HCT116 (cell line): Measurements from ENCODE around the gene POU3F1. TPM values are rescaled to one million over a fixed set of nuclear protein-coding genes. Genes with fewer than 3 reads are reported as not detected.

ENCODE experiments used
- ATAC-seq: fragments of 200-7000 bp; cut with Tn5 transposase; 2 replicates; pipeline ENCODE4 v1.9.1; 2020; ENCODE audit warnings: mild to moderate bottlenecking, moderate library complexity
- BruUV-seq: library from RNA; stranded (reverse); fragments of 400-500 nt; replicated peaks from 2 replicates; lab custom pipeline; 2021; lab: Mats Ljungman, UMichigan
- CTCF ChIA-PET: fragments of 300-600 bp; sonication (Branson Sonifier 250); formaldehyde crosslinking; loops from one replicate; lab custom pipeline; 2021; ENCODE audit warnings: antibody characterized with exemption; lab: Charles Lee
- POLR2A ChIA-PET: fragments of 300-600, 350-600 bp; sonication (Branson Sonifier 250); formaldehyde crosslinking; loops from one replicate; lab custom pipeline; 2021; ENCODE audit warnings: antibody characterized with exemption; lab: Charles Lee
- RAD21 ChIA-PET, 2 experiments: fragments of 300-600 bp; sonication (Branson Sonifier 250); formaldehyde crosslinking; loops; one replicate each; lab custom pipeline; 2023; ENCODE audit warnings: low total read pairs in 2 of 2; ENCODE audit not compliant: uncharacterized antibody in 2 of 2, unreplicated experiment in 2 of 2, low non-redundant PET in 1 of 2; lab: Charles Lee
- DNase-seq: peaks from one replicate; pipeline ENCODE4 v3.0.0-alpha.2; 2010; ENCODE audit warnings: low read depth, low spot score
- H2AFZ ChIP-seq: fragments of 200-600 bp; shearing (Covaris generic), sonication (generic); 2 replicates; pipeline ENCODE4 v1.6.1; 2017; ENCODE audit warnings: low read depth, mixed run types, mixed read lengths, antibody characterized with exemption, low read length; ENCODE audit not compliant: poor library complexity, severe bottlenecking
- H3K27ac ChIP-seq: 2 replicates; pipeline ENCODE4 v1.5.1; 2012; ENCODE audit warnings: low read depth, low read length
- H3K27me3 ChIP-seq: fragments of 200-600 bp; sonication (generic); 2 replicates; pipeline ENCODE4 v1.6.1; 2016; ENCODE audit warnings: mixed run types, low read length, mixed read lengths; ENCODE audit not compliant: insufficient read depth
- H3K36me3 ChIP-seq, 2 experiments: fragments of 200-500 bp in 1 of 2; fragments of 200-600 bp in 1 of 2; sonication (Bioruptor generic) in 1 of 2; sonication (generic) in 1 of 2; 2 replicates each; pipeline versions ENCODE4 v1.5.1 to v1.6.1; 2014 to 2016; ENCODE audit warnings: low read length in 2 of 2, inconsistent platforms in 1 of 2, mixed read lengths in 1 of 2, mixed run types in 1 of 2; ENCODE audit not compliant: insufficient read depth in 2 of 2, control insufficient read depth in 1 of 2
- H3K4me1 ChIP-seq, 2 experiments: fragments of 200-600 bp in 1 of 2; sonication (generic) in 1 of 2; 2 replicates each; pipeline versions ENCODE4 v1.5.1 to v1.6.1; 2012 to 2017; ENCODE audit warnings: low read length in 2 of 2, inconsistent platforms in 1 of 2, mild to moderate bottlenecking in 1 of 2, mixed read lengths in 1 of 2, mixed run types in 1 of 2, moderate library complexity in 1 of 2; ENCODE audit not compliant: insufficient read depth in 2 of 2, control insufficient read depth in 1 of 2
- H3K4me2 ChIP-seq: fragments of 200-600 bp; sonication (generic); 2 replicates; pipeline ENCODE4 v1.6.1; 2017; ENCODE audit warnings: mixed run types, low read length, mixed read lengths
- H3K4me3 ChIP-seq, 2 experiments: fragments of 200-600 bp in 1 of 2; sonication (generic) in 1 of 2; replicated peaks in 1 of 2; 2 replicates each; pipeline ENCODE4 v1.5.1; 2011 to 2016; ENCODE audit warnings: low read length in 2 of 2, control low read depth in 1 of 2, low read depth in 1 of 2, mild to moderate bottlenecking in 1 of 2, mixed read lengths in 1 of 2, mixed run types in 1 of 2
- H3K79me2 ChIP-seq: fragments of 200-600 bp; sonication (generic); 2 replicates; pipeline ENCODE4 v1.6.1; 2017; ENCODE audit warnings: mild to moderate bottlenecking, mixed run types, low read length, moderate library complexity, mixed read lengths; ENCODE audit not compliant: insufficient read depth
- H3K9ac ChIP-seq: fragments of 200-600 bp; sonication (generic); 2 replicates; pipeline ENCODE4 v1.6.1; 2016; ENCODE audit warnings: low read length, mixed read lengths
- H3K9me2 ChIP-seq: fragments of 200-600 bp; sonication (generic), shearing (Covaris generic); 2 replicates; pipeline ENCODE4 v1.6.1; 2017; ENCODE audit warnings: mixed run types, mild to moderate bottlenecking, moderate library complexity; ENCODE audit not compliant: insufficient read depth
- H3K9me3 ChIP-seq, 2 experiments: fragments of 200-500 bp in 1 of 2; fragments of 200-600 bp in 1 of 2; sonication (Bioruptor generic) in 1 of 2; sonication (generic) in 1 of 2; 2 replicates each; pipeline ENCODE4 v1.6.1; 2014 to 2017; ENCODE audit warnings: low read length in 2 of 2, mixed read lengths in 2 of 2, inconsistent platforms in 1 of 2, low read depth in 1 of 2, mild to moderate bottlenecking in 1 of 2, mixed run types in 1 of 2, moderate library complexity in 1 of 2; ENCODE audit not compliant: control insufficient read depth in 1 of 2, insufficient read depth in 1 of 2
- H4K20me1 ChIP-seq: fragments of 200-600 bp; sonication (generic), shearing (Covaris generic); 2 replicates; pipeline ENCODE4 v1.6.1; 2017; ENCODE audit warnings: mixed run types, mild to moderate bottlenecking, moderate library complexity; ENCODE audit not compliant: insufficient read depth
- ATF3 ChIP-seq: IDR thresholded peaks from 2 replicates; pipeline ENCODE4 v1.6.1; 2012
- CBX3 ChIP-seq: IDR thresholded peaks from 2 replicates; pipeline ENCODE4 v1.6.1; 2012; ENCODE audit warnings: low read depth
- CEBPB ChIP-seq: IDR thresholded peaks from 2 replicates; pipeline ENCODE4 v1.6.1; 2012; ENCODE audit warnings: low read depth
- CTCF ChIP-seq, 3 experiments: fragments of 200-600 bp in 1 of 3; sonication (generic) in 1 of 3; IDR thresholded peaks in 2 of 3; conservative IDR thresholded peaks in 1 of 3; 2 replicates each; pipeline ENCODE4 v1.5.1; 2012 to 2017; ENCODE audit warnings: low read depth in 2 of 3, low read length in 2 of 3, antibody characterized with exemption in 1 of 3, borderline replicate concordance in 1 of 3, control low read depth in 1 of 3, mild to moderate bottlenecking in 1 of 3, mixed read lengths in 1 of 3, mixed run types in 1 of 3, moderate library complexity in 1 of 3; ENCODE audit not compliant: insufficient read depth in 1 of 3
- EGR1 ChIP-seq: IDR thresholded peaks from 2 replicates; pipeline ENCODE4 v1.6.1; 2012; ENCODE audit warnings: low read depth
- ELF1 ChIP-seq: IDR thresholded peaks from 2 replicates; pipeline ENCODE4 v1.6.1; 2012; ENCODE audit warnings: low read depth, borderline replicate concordance
- EZH2phosphoT487 ChIP-seq: fragments of 200-600 bp; IDR thresholded peaks from 2 replicates; pipeline ENCODE4 v1.6.1; 2018; ENCODE audit warnings: antibody characterized with exemption, borderline replicate concordance
- FOSL1 ChIP-seq: IDR thresholded peaks from 2 replicates; pipeline ENCODE4 v1.6.1; 2012; ENCODE audit warnings: low read depth
- JUND ChIP-seq: IDR thresholded peaks from 2 replicates; pipeline ENCODE4 v1.6.1; 2012
- MAX ChIP-seq: IDR thresholded peaks from 2 replicates; pipeline ENCODE4 v1.6.1; 2012
- POLR2A ChIP-seq: IDR thresholded peaks from 2 replicates; pipeline ENCODE4 v1.7.0; 2011; ENCODE audit warnings: borderline replicate concordance; ENCODE audit not compliant: insufficient read depth, insufficient read length; ENCODE audit errors: extremely low read depth
- RAD21 ChIP-seq: IDR thresholded peaks from 2 replicates; pipeline ENCODE4 v1.6.1; 2012; ENCODE audit warnings: low read depth, mild to moderate bottlenecking
- REST ChIP-seq: IDR thresholded peaks from 2 replicates; pipeline ENCODE4 v1.6.1; 2012; ENCODE audit warnings: low read depth
- SP1 ChIP-seq: IDR thresholded peaks from 2 replicates; pipeline ENCODE4 v1.6.1; 2012; ENCODE audit warnings: low read depth
- SRF ChIP-seq: IDR thresholded peaks from 2 replicates; pipeline ENCODE4 v1.6.1; 2012; ENCODE audit warnings: low read depth
- ZNF274 ChIP-seq: fragments of 200-500 bp; sonication (Bioruptor generic); IDR thresholded peaks from 2 replicates; pipeline ENCODE4 v1.6.1; 2014; ENCODE audit warnings: mild to moderate bottlenecking, low read depth, low read length, inconsistent platforms
- intact Hi-C: fragments of 100-400 bp; cut with micrococcal nuclease; formaldehyde crosslinking; loops from 2 replicates; pipeline ENCODE4 v1.10.0; 2022
- total RNA-seq: library from RNA; stranded (reverse); gene quantifications from one replicate; pipeline ENCODE4 v1.2.1, GENCODE V29; 2021; ENCODE audit not compliant: unreplicated experiment

The POU3F1 gene
- total RNA-seq, 1 experiment from 2014 or later = not detected

- TF ChIP-seq MAX (no peak), EZH2phosphoT487 (no peak), CEBPB (no peak), EGR1 (no peak), ELF1 (no peak), SP1 (no peak), POLR2A (no peak), REST (no peak), RAD21 (no peak), SRF (no peak), CBX3 (no peak), CTCF (IDR thresholded peaks at IDR 0.05 in 2 of 3, conservative IDR thresholded peaks at IDR 0.05 in 1 of 3; ENCODE audit: borderline replicate concordance in 1 of 3, insufficient read depth in 1 of 3, low read depth in 2 of 3, low read length in 2 of 3) (no peak), ATF3 (no peak), ZNF274 (no peak), JUND (no peak), FOSL1 (no peak)
- Histone ChIP-seq H3K79me2 (no peaks in the 10 kb centered on the region), H3K9me3 (no peaks in the 10 kb centered on the region), H3K4me1 (peaks cover 0 to 11% of the 10 kb centered on the region in 2 experiments; a peak in 1 of 4 replicates), H3K27me3 (no peaks in the 10 kb centered on the region), H3K9ac (no peak overlapping the region), H3K36me3 (no peaks in the 10 kb centered on the region), H3K4me3 (no peak overlapping the region), H3K4me2 (no peak overlapping the region), H2AFZ (no peak overlapping the region), H3K9me2 (no peaks in the 10 kb centered on the region), H4K20me1 (no peaks in the 10 kb centered on the region), H3K27ac (no peak overlapping the region)
- intact Hi-C loops = no loop called here
- POLR2A ChIA-PET = no interaction called here
- DNase-seq (no peak), ATAC-seq (no peak)
- RAD21 ChIA-PET = no interaction called here
- no TSS peak for BruUV-seq
- CTCF ChIA-PET = interaction anchor here (1.2 to 1.5 kb wide), 2 partner anchors 11 to 32 kb away, joined by 3 to 7 read pairs; no protein-coding TSS in a partner anchor
Measured at GRCh38 chr1:38039331-38040088, 7.1 kb downstream of the POU3F1 start.
